Limb (tissue), 2 donors: Measurements from ENCODE around the gene CDKL5.
"Not testable (repeated sequence)": the region's sequence is repeated elsewhere in the genome, so short reads cannot be mapped to it uniquely, and the experiment has no call there.

ENCODE experiments used
- DNase-seq, 2 donors: peaks; one replicate each; pipeline ENCODE4 v3.0.0-alpha.2; 2016; ENCODE audit errors: extremely low spot score in 2 of 2

CDKL5 gene

GRCh38 chrX:18574591-18574990, 149.2 kb downstream of the CDKL5 start:
- DNase-seq: no peak

- no peak for DNase-seq
Measured at GRCh38 chrX:18575744-18576143, 150.3 kb downstream of the CDKL5 start.

- no peak for DNase-seq
Measured at GRCh38 chrX:18577400-18577799, 152.0 kb downstream of the CDKL5 start.

- DNase-seq: no peak
Measured at GRCh38 chrX:18578546-18578945, 153.1 kb downstream of the CDKL5 start.

GRCh38 chrX:18579495-18579894, 154.1 kb downstream of the CDKL5 start:
- DNase-seq: no peak

GRCh38 chrX:18582910-18583493, 157.6 kb downstream of the CDKL5 start:
- DNase-seq: peak in 1 of 2 donors; percentile 1

GRCh38 chrX:18589292-18589691, 163.9 kb downstream of the CDKL5 start:
- DNase-seq: not testable (repeated sequence)

- DNase-seq: no peak
Measured at GRCh38 chrX:18591834-18592233, 166.4 kb downstream of the CDKL5 start.

GRCh38 chrX:18594079-18594478, 168.7 kb downstream of the CDKL5 start:
- no peak for DNase-seq

- no peak for DNase-seq
Measured at GRCh38 chrX:18596096-18596495, 170.7 kb downstream of the CDKL5 start.

GRCh38 chrX:18598413-18598812, 173.0 kb downstream of the CDKL5 start:
- no peak for DNase-seq

GRCh38 chrX:18607966-18608365, 182.6 kb downstream of the CDKL5 start:
- DNase-seq: no peak

GRCh38 chrX:18613930-18614639, 188.7 kb downstream of the CDKL5 start:
- no peak for DNase-seq

- DNase-seq: no peak
Measured at GRCh38 chrX:18616688-18617406, 191.4 kb downstream of the CDKL5 start.

- DNase-seq: no peak
Measured at GRCh38 chrX:18617407-18617750, 192.0 kb downstream of the CDKL5 start.

GRCh38 chrX:18619288-18619687, 193.9 kb downstream of the CDKL5 start:
- DNase-seq: no peak

- DNase-seq: no peak
Measured at GRCh38 chrX:18620349-18620748, 194.9 kb downstream of the CDKL5 start.

GRCh38 chrX:18624599-18624998, 199.2 kb downstream of the CDKL5 start:
- DNase-seq: no peak

GRCh38 chrX:18630934-18631333, 205.5 kb downstream of the CDKL5 start:
- DNase-seq: no peak

GRCh38 chrX:18638398-18638797, 213.0 kb downstream of the CDKL5 start:
- DNase-seq: no peak

- no peak for DNase-seq
Measured at GRCh38 chrX:18639280-18639679, 213.9 kb downstream of the CDKL5 start.

- DNase-seq: peak; percentile 3 to 34
Measured at GRCh38 chrX:18640686-18641085, 215.3 kb downstream of the CDKL5 start.

GRCh38 chrX:18643243-18643642, 217.8 kb downstream of the CDKL5 start:
- no peak for DNase-seq
